HCEC 1CT (cell line): ENCODE results near the gene CPTP.
A peak's percentile ranks its signal among the peaks of the same experiment; 100 is the strongest.

Experiments
- DNase-seq: peaks from one replicate; pipeline ENCODE4 v3.0.0-alpha.2; 2017

CPTP gene

DNA sequence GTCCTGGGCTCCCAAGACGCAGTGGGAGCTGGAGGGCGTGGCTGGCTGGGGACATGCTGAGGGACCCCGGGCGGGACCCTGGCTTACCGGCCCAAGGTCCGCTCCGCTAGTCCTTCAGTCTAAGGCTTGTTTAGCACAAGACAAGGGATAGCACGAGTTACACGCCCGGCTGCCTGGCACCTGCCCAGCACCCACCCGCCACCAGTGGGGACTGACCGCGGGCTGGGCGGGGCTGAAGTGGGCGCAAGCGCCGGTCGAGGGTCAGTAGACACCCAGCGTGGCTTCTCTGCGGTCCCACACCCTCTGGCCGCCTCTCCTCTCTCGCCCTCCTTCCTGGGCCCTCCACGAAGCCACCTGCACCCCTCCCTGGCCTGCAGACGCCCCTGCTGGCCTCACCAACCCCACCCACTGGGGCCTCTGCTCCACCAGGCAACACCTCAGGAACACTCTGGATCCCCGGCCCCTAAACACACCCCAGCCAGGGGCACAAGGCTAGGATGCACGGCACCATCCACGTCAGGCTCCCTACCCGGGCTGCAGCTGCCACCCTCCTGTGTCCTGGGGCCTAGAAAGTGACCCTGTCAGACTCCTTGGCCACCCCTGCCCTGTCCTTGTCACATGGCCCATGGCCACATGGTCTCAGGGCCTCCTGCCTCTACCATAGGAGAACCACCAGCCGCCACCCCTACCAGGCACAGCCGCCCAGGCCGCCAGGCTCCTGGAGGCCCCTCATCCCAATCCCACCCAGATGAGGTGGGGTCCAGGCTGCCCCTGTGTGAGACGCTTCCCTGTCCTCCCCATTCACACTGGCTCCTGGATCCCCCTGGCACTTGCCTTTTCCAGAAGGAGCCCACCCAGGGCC is 12.6 kb downstream of the CPTP start:
- no peak for DNase-seq

DNA sequence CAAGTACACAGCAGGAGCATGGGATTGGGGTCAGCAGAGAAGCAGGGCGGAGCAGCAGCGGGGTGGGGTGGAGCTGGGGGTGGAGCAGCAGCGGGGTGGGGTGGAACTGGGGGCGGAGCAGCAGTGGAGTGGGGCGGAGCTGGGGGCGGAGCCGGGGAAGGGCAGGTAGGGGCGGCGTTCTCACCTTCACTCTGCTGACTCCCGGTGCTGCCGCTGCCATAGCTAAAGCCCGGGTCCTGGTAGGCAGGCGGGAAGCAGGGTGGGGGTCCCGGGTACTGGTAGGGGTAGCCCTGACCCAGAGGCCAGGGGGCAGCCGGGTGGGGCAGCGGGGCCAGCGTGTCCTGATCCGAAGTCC is 13.2 kb downstream of the CPTP start:
- no peak for DNase-seq

DNA sequence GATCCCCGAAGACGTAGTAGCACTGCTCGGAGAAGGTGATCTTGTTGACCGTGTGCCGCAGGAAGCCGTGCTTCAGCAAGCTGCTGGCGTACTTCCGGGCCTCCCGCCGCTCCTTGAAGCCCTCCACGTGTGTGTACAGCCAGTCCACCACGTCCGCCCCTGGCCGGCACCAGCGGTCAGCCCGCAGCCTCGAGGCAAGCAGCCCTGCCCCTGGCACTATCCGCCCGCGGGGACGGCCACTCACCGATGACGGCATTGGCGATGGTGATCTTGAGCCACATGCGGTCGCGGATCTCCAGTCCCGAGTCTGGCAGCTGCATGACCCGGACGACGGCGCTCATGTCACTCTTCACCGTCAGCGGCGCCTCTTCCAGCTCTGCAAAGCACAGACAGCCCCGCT is 13.7 kb downstream of the CPTP start:
- no peak for DNase-seq

DNA sequence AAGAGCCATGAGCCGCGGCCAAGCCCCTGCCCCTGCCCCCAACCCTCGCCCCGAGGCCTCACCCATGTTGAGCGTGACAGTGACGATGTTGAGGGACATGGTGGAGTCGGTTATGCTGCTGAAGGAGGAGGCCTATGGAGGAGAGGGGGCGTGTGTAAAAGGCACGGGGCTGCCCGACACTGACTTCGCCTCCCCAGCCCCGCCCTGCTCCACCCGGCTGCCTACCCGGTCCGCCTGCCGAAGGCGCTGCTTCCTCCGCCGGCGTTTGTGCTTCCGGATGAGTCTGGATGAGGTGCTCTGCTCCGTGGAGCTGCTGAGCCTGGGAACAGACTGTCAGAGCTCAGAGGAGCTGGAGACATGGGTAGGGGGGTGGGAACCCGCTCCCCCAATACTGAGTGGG is 15.6 kb downstream of the CPTP start:
- no peak for DNase-seq

DNA sequence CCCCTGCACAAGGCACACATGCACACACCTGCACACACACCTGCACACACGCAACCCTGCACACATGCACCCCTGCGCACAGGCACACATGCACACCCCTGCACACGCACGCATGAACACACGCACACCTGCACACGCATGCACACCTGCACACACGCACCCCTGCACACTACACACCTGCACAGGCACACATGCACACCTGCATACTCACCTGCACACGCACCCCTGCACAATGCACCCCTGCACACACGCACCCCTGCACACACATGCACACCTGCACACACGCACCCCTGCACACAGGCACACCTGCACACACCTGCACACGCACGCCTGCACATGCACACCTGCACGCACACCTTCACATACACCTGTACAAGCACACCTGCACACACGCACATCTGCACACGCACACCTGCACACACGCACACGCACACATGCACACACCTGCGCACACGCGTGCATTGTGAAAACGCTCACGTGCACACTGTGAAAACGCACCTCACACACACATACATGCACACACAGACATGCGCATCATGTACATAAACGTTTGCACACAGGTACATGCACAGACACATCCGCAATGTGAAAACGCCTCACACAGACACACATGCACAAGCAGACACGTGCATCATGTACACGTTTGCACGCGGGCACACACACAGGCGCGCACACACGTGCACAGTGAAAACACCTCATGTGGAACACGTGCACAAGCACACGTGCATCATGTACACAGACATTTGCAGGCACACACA is 16.4 kb downstream of the CPTP start:
- no peak for DNase-seq

DNA sequence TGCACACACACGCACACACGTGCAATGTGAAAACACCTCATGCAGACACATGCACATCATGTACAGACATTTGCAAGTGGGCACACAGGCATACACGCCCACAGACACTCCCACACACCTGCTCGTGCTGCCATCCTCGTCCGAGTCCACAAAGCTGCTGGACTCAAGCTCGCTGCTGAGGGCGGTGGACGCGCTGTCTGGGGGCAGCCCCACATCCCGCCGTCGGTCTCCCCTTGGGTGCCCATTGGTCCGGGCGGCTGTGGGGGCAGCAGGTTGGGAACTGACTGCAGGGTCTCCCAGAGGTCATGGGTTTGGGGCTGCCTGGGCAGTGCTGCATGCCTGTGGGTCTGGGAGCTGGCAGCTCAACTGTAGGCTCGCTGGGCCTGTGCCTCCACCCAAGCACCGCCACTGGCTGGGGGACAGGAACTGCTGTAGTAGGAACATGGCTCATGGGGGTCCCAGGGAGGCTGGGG is 17.0 kb downstream of the CPTP start:
- DNase-seq, result no peak

DNA sequence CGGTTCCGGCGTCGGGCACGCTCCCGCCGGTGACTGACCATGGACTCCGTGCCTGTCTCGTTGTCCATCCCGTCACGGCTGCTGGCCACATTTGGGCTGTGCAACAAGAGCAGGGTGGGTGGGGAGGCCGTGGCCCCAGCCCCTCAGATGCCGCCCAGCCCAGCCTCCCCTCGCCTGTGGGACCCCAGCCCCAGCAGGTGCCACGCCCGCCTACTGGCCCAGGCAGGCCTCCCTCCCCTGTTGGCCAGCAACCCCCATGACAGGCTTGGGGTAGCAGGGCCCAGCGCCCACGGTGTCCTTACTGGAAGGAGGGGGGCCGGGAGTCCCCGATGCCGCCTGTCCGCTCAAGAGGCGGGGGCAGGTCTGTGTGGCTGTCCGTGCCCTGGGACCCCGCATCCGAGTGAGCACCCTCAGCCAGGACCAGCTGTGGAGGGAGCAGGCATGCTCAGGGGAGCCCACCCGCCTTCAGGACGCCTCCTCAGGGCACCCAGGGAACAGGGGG is 17.5 kb downstream of the CPTP start:
- DNase-seq, result no peak

DNA sequence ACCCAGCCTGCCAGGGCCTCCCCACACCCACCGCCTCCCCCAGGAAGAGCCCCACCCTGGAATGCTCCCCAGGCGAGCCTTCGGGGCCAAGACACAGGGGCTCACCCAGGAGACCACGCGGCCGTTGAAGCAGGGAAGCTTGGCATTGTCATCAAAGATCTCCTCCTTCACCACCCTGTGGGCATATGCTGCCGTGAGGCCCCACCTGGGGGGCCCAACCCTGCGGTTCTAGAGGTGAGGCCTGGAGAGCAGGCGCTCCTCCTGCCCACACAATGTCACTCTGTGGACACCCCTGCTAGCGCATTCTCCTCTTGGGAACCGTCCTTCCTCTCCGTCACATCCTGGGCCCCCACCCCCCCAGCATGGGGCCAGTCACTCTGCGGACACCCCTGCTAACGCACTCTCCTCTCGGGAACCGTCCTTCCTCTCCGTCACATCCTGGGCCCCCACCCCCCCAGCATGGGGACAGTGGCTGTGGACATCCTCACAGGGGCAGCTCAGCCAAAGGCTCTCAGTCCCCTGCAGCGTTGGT is 18.0 kb downstream of the CPTP start:
- no peak for DNase-seq

DNA sequence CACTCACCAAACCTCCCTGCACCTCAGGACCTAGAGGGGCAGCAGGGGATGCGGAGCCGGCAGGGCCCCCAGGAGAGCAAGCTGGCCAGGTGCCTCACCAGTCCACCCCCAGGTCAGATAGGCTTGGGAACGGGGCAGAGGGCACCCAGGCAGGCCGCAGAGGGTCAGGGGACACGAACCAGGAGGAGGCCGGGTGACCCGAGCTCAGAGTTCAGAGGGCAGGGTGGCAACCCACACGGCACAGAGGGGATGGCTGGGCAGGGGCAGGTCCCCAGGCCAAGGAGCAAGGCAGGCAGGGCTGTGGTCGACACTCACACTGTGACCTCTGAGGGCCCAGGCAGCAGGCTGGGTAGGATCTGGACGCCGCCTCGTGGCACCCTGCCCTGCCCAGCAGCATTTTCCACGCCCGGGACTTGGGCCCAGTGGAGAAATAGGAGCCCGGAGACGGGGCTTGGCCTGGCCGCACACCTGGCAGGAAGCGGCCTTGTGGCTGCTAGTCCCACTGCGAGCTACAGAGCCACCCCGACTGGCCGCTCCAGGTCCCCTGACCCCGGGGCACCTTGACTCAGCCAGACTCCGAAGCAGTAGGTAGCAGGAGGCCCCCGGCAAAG is 19.3 kb downstream of the CPTP start:
- DNase-seq, result no peak

DNA sequence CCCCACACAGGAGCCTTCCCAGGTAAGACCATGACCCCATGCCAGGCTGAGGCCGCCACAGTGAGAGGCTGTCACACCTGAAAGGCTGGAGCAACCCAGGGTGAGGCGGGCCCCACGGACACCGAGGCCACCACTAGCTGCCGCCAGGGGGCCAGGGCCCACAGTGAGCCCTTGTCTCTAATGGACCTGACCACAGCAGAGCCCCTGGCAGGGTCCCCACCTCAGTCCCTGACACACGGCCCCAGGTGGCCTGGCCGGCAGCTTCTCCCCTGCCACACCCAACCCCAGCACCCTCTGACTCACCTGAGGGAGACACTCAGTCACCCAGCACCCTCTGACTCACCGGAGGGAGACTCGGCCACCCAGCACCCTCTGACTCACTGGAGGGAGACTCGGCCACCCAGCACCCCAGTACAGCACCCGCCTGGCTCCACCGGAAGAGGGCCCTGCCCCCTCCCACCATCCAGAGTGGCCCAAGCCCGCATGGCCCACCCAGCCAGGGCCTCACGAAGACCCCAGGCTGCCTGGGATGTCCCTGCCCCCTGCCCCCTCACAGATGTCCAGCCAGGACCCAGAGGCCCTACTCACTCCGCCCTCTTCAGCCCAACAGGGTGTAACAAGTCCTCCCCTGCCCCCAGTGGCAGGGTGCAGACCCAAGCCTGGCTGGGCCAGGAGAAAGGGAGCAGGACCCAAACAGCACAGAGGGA is 20.2 kb downstream of the CPTP start:
- peak; percentile 85 for DNase-seq

DNA sequence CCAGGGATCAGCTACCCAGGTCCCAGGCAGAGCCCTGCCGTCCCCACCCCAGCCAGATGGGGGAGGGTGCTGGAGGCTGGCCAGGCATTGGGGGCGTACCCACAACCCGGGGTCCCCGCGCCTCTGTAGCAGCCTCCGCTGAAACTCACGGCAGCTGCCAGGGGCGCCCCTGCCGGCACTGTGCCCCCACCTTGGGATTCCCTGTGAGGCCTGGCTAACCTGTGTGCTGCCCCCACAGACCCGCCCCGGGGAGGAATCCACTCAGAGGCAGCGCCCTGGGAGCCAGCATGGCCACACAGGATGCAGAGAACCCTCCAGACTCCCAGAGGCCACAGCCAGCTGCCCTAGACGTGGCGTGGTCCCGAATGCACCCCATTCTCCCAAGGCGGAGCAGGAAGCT is 20.8 kb downstream of the CPTP start:
- DNase-seq, result peak; percentile 36

DNA sequence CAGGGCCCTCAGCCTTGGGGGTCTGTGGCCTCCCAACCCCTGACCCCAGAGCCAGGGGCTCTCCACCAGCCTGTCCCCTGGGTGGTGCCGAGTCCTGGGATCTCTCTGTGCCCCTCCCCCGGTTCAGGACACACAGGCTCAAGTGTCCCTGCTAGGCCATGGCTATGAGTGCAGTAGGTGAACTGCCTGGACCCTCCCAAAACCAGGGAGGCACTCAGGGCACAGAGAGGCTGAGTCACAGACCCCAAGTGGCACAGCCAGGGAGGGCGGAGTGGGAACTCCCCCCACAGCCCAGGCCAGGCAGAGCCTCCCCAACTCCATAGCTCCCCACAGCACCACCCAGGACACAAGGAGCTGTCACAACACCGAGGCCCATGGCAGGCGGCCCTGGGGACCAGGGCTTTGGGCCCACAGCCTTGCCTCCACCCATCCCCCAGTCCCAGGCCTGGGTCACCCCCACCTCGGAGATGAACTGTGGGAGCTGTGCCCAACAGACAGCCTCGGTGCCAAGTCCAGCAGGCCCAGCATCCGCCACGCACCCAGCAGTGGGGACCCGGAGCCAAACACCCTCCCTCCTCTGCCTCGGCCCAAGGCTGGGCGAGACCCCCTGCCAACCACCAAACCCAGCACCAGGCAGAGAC is 21.4 kb downstream of the CPTP start:
- DNase-seq, result peak; percentile 1

DNA sequence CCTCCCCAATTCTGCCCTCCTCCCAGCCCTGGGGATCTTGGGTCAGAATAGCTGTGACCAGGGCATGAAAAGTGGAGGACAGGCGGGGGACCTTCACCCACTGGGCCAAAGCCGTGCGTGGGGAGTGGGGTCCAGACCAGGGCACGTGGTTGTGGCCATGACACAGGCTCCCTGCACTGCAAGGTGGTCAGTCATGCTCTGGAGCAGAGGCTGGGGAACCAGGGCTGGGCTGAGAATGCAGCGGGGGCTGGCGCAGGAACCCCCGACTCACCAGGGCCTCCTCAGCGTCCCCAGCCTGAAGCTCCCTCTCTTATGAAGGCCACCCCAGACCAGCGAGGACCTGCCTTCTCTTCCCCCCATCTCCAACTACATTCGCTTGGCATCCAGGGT is 21.9 kb downstream of the CPTP start:
- no peak for DNase-seq

DNA sequence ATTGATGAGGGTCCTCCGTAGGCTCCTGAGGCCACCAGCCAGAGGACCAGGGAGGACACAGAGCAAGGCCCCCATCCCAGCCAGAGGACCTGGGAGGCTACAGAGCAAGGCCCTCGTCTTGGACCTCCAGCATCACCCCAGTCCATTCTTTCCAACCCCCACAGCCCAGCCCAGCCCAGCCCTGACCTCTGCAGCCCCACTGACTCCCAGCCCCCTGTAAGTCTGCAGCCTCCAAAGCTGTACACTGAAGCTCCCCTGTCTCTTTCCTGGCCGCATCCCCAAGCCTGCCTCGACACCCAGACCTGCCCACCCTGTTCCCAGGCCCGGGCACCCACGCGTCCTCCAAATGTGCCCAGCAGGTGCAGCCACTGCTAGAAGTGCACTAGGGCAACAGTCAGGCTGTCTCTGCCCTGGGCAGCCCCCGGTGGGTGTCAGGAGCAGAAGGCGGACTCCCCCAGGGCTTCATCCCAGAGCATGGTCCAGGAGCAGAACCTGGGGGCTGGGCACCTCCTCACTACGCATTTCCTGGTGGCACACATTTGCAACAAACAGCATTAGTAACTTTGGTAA is 22.5 kb downstream of the CPTP start:
- no peak for DNase-seq

DNA sequence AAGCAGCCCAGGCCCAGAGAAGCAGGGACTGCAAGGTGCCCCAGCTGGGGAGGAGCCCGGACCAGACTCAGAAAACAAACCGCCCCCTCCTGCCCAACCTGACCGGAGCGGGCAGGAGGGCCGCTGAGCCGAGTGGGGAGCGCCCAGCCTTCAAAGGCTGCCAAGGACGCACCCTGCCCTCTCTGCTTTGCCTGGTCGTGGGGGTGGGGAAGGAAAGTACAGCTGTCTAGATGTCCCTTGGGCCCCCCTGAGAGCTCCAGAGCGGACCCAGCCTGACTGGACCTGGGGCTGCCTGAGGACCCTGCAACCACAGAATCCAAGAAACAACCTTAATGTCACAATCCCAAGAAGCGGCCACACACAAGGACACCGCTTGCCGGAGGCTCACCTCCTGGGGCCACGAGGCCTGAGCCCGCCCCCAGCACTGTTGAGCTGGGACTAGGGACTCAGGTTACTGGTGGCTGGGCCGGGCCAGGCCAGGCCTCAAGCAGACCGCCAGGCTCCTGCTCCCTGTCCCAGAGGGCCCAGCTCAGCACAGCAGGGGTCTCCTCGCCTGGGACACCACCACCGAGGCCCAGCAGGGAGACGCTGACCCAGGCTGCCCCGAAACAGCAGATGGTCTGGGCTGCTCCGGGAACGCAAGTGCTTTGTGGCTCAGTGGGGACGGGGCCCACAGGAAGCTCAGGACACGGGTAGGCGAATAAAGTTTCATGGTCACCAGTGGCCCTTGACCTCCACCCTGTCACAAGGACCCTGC is 23.2 kb downstream of the CPTP start:
- DNase-seq, result no peak

DNA sequence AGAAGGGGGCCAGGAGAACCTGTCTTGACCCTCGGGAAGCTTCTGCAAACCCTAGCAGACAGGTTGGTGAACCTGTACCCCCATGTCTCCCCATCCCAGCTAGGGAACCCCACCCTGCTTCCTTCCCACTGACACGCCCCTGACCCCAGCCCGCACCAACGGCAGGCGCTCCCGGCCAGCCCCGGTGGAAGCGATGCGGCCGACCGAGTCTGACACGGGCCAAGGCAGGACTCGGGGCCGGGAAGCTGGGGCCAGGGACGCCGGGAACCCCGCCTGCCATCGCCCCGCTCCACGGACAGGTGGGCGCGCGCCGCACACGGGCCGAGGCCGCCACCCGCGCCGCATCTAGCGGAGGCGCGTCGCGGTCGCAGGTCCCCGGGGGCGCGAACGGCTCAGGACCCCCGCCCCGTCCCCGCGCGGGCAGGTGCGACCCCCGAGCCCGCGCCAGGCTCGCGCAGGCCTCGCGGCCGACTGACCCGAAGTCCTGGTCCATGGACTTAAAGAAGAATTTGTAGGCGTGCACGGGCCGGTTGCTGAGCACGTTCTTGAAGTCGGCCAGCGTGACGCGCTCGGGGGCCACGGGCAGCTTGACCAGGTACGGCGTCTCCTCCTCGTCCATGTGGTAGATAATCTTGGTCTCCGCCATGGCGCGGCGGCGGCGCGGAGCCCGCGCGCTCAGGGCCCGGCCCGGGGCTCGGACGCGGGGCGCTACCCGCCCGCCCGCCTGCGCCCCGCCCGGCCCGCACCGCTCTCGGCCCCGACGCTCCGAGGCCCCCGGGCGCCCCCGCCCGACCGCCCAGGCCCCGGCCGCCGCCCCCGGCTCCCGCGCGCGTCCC is 24.0 kb downstream of the CPTP start:
- peak; percentile 38 for DNase-seq

DNA sequence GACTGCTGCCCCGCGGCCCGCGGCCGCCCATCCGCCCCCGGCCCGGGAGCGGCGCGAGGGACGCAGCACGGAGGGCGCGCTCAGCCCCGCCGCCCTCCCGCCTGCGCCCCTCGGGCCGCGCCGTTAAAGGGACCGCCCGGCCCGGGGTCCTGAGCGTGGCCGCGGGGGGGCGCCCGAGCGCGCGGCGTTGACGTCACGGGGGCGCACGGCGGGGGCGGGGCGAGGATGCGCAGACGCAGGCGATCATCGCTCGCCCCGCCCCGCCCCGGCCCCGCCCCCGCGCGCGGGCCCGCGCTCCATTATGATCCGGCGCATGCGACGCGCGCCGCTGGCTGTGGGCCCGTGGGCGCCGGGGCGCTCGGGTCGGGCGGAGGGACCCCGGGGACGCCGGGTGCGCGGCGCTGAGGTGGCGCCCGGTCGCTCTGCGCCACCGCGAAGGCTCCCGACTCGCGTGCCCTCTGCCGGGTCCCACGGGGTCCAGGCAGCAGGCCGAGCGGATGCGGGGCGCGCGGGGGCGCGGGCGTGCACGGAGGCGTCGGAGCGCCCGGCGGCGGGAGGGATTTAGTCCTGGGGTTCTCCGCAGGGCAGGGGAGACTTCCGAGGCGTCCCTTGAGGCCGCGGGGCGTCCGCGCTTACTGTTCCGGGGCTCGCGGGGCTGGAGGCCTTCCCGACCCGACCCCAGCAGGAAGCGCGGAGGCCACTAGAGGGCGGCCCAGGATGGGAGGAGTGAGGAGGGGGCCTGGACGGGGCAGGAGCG is 24.8 kb downstream of the CPTP start, which contains the start of gene DVL1:
TSS of gene DVL1 (minus strand) at position 163 of the 757 bp plus-strand sequence. CDS start 353 bp downstream, outside the sequence.
- peak; percentile 68 for DNase-seq

DNA sequence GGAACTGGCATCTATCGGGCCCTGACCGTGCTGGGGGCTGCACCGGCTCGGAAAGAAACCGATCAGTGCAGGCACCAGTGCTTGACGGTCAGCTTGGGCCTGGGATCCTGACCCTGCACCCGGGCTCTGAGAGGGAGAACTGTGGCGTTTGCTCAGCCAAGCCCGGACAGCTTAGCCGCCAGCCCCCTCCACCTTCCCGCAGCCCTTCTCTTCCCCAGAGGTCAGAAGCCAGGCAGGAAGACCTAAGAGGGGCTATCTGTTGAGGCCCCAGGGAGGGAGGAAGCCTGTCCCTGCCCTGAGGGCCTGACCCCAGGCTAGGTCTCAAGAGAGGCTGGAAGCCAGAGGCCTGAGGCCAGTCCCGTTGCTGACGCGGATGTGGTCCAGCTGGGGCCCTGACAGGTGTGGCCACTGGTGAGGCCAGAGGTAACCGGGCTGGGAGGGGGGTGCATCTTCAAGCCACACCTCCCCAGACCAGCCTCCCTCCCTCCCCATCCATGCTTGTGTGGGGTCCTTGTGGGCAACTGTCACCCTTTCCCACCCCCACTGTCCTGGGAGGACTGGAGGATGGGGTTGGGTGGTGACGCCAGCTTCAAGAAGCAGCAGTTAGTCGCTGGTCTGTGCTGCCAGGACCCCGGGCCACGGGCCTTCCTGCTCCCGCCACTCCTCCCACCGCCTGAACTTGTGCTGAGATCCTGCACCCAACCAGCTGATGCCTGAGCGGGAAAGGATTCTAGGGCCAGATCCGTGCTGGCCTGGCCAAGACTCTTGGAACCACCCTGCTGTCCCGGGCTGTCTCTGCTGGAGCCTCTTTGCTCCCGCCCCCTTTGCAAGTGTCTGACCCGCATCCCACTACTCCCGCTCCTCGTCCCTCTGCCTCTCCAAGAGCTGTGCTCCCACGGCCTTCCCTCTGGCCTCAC is 27.2 kb downstream of the CPTP start:
- DNase-seq, result no peak
